NCI-H345 (cell line): ENCODE results near the gene CD300LG.

Experiments
- DNase-seq: peaks from one replicate; lab custom pipeline; 2025; lab: John Stamatoyannopoulos, UW

Gene CD300LG, protein sequence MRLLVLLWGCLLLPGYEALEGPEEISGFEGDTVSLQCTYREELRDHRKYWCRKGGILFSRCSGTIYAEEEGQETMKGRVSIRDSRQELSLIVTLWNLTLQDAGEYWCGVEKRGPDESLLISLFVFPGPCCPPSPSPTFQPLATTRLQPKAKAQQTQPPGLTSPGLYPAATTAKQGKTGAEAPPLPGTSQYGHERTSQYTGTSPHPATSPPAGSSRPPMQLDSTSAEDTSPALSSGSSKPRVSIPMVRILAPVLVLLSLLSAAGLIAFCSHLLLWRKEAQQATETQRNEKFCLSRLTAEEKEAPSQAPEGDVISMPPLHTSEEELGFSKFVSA

GRCh38 chr17:43846963-43847371 lies at the start of gene CD300LG:
Gene CD300LG (plus strand): TSS chr17:43847176. CDS start chr17:43847217, 41 bp downstream.
- no peak for DNase-seq

GRCh38 chr17:43798024-43798423 lies 49.0 kb upstream of the CD300LG start:
- DNase-seq: peak; percentile 4

- no peak for DNase-seq
Measured at GRCh38 chr17:43799047-43799446, 47.9 kb upstream of the CD300LG start.

DNA sequence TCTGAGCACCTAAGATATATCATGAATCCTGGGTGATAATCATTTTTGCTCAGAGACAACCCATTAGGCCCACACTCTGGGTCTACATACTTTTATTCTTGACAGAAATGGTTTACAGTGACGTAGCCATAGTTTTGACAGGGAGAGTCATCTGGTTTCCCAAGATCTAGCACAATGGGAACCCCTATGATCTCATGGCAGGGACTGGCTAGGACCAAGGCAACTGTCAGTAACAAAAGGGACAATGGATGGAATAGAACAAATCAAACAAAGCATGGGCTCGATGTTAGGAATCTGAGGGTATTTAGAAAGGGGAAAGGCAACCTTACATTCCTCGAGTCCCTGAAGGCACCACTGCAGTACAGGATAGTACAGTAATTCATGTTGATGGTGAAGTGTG lies 46.2 kb upstream of the CD300LG start:
- DNase-seq: no peak

DNA sequence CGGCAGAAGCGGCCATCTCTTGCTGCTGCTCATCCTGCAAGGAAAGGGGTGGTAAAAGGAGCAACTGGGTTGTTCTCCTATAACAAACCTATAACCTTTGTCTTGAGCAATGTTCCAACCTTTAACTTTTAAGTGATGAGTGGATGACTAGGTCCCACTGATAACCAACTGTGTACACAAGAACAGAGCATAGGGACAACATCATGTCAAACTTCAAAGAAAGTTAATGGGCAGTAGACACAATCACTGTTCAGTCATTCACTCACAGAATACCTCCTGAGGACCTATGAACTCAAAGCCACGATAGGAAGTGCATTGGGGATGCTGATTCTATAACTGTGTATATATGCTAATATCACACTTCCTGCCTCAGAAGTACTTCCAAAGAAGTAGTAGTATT lies 45.1 kb upstream of the CD300LG start:
- no peak for DNase-seq

DNA sequence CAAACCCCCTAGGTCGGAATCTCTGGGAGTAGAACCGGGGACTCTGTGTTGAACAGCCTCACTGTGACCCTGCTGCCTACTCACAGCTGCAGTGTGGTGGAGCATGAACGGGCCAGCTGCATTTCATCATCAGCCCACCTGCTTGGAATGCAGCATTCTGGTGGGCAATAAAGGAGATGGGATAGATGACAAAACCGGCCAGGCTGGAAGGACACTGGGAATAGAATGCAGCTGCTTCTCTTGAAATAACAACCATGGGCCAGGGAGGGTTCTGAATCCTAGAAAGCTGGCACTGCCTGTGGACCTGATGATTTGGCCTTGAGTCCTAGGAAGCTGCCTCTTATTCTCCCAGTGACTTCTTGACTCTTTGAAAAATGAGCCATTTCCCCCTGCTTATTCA lies 43.2 kb upstream of the CD300LG start:
- no peak for DNase-seq

- no peak for DNase-seq
Measured at GRCh38 chr17:43805117-43805516, 41.9 kb upstream of the CD300LG start.

GRCh38 chr17:43808076-43808475 lies 38.9 kb upstream of the CD300LG start:
- no peak for DNase-seq

- DNase-seq: no peak
Measured at GRCh38 chr17:43809121-43809520, 37.9 kb upstream of the CD300LG start.

GRCh38 chr17:43810226-43810715 lies 36.7 kb upstream of the CD300LG start:
- no peak for DNase-seq

DNA sequence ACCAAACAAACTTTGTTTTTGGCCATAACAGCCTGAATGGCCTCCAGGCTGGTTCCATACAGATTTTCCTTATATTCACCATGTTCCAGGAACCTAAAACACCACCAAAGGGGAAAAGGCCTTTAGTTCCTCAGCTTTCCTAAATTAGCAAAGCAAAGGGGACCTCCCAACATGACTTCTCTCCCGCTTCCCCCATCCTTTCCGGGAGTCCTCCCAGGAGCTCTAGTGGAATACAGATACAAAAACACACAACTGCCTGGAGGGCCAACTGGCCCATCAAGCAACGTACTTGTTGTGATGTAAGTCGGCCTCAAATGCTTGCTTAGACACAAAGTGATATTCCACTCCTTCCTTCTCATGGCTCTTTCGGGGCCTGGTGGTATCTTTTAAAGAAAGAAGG lies 36.2 kb upstream of the CD300LG start:
- no peak for DNase-seq

DNA sequence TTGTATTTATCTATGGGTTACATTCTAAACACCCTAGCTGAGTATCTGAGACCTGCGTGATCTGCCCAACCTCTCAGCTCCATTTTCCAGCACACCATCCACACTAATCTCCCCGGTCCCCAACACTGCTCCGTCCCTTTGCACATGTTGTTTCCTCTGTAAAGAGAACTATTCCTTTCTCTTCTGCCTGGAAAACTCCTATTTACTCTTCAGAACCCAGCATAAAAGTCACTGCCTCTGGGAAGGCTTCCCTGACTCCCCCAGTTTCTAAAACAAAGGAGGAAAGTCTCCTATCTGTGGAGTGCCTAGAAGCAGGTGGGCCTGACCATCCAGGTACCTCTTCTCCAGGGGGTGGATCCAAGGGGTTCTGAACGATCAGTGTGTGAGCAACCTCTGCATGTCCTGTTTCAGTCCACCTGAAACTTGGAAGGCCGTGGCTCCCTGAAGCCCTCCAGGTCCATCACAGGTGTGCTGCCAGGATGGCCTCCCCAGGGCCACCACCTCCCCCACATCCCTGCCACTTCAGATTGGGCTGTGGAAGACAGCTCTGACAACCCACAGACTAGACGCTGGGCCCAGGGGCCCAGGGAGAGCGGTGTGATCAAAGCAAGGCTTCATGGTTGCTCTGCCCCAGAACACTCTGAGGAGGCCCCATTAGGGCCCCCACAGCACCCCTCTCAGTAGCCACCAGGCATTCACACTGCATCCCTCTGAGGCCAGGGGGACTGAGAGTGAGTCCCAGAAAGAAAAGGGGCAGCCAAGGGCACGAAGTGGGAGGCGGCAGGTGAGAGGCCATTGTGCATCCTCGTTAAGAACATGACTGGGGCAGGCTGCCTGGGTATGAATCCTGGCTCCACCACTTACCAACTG lies 34.3 kb upstream of the CD300LG start:
- no peak for DNase-seq

DNA sequence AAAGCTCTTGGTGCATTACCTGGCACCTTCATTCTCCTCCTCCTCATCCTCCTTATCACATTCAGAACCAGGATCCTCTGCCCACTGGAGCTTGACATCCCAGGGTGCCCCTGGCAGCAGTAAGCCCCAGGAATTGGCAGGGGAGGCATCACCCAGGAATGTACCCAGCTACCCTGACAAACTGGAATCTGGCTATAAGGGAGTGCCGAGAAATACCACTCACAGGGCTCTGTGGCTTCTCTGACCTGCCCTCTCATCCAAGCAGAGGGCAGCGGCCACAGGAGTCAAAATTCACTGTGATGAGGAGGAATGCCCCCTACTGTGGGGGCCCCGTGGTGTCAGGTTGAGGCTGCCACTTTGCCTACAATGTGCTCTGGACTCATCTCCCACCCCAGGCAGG lies 33.6 kb upstream of the CD300LG start:
- DNase-seq: no peak

GRCh38 chr17:43814026-43814425 lies 33.0 kb upstream of the CD300LG start:
- DNase-seq: no peak

GRCh38 chr17:43814714-43815113 lies 32.3 kb upstream of the CD300LG start:
- DNase-seq: no peak

GRCh38 chr17:43816336-43817320 lies 30.3 kb upstream of the CD300LG start:
- no peak for DNase-seq

GRCh38 chr17:43817826-43818225 lies 29.1 kb upstream of the CD300LG start:
- no peak for DNase-seq

DNA sequence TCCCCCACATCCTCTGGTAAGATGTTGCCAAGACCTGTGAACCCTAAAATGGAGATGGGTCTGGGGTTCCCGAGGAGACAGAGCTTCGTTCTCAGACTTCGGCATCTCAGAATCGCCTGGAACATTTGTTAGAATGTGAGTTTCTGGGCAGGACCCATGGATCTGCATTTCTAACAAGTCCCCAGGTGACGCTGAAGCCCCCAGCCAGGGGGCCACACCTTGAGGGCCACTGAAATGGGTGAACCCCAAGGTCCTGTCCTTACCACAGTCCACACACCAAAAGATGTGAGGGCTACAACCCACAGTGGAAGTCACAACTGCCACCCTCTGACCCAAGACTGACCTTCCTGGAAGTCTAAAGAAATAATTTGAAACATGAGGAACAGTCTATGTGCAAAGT lies 28.0 kb upstream of the CD300LG start:
- no peak for DNase-seq

- no peak for DNase-seq
Measured at GRCh38 chr17:43820759-43821158, 26.2 kb upstream of the CD300LG start.

DNA sequence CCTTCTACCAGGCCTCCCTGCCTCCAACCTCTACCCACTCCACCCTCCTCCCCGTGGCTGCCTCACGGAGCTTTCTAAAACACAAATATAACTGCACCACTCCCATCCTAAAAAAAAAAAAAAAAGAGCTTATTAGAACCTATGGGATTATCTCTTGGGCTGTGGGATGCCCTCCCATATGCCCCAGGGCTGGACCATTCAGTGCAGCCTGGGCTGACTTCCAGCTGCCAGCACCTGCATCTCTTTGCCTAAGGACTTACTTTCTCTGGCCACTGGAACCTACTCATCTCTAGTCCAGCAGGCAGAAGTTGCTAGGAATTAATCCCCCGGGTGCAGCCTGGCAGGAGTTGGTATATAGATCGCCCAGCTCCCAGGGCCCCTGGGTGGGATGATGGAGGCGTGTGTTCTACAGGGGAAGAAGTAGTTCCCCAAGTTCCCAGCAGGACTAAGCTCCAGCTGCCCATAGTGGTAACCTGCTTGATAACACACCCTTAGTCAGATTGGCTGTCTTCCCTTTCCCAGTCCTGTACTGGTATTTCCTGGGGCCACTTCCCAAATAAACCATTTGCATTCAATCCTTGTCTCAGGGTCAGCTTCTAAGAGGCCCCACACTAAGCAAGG lies 24.3 kb upstream of the CD300LG start:
- DNase-seq: no peak

DNA sequence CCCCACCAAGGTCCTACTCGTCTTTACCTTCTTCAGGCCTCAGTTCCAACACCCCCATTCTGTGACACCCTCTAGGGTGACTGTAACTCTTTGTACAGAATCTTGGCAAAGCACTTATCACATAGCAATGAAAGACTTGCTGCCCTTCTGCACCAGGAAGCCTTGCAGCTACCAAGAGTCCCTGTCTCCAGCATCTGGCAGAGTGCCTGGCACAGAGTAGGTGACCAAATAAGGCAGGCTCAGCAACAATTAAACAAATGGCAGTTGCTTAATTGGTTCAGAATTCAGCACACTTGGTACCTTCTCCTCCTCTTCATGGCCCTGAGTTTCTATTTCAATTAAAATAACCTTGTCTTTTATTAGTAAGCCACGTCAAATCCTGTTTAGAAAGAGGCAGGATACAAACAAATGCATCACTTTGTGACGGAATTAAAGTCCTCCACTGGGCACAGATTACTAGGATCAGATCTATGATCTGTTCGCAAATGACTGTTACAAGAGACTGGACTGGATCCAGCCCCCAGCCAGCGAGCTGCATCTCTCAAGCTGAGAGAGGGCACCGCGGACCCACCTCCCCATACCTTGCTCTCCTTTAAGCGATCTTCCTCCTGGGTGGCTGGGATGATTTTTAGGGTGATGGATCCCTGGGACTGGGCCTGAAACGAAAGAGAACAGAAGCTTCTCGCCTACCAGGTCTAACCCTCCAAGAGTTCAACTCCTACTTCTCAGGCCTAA lies 23.5 kb upstream of the CD300LG start:
- DNase-seq: no peak
